ENCODE results near the gene PHOX2B.
"Not testable (repeated sequence)": the region's sequence is repeated elsewhere in the genome, so short reads cannot be mapped to it uniquely, and the experiment has no call there.

The PHOX2B gene

DNA sequence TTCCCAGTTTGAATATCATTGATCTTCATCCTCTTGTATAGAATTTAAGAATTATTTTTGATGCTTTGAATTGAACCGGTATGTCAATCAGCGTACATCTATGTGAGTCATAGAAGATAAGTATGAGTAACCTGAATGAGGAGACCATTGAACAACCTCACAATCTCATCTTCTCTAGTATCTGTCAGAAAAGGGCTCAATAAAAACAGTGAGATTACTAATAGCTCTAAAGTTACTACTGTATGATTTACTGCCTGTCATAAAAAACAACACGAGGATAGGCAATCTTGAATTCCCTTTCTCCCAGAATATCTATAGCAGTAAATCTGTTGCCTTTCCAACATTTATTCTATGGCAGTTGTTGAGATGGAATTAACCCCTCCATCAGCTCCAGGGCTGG is 36.1 kb downstream of the PHOX2B start:
- peak; percentile 49 for DNase-seq (ENCODE audit: low spot score)

DNA sequence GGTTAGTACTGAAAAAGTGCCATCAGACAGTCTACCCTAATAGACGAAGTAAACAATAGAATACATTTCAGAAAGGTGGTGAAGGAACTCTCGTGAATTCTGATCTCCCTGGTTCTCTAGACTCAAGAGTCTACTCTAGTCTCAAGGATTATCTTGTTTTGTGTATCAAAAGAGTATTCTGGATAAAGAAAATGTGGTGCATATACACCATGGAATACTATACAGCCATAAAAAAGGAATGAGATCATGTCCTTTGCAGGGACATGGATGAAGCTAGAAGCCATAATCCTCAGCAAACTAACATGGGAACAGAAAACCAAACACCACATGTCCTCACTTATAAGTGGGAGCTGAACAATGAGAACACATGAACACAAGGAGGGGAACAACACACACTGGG is 36.9 kb downstream of the PHOX2B start:
- DNase-seq (ENCODE audit: low spot score) = not testable (repeated sequence)

DNA sequence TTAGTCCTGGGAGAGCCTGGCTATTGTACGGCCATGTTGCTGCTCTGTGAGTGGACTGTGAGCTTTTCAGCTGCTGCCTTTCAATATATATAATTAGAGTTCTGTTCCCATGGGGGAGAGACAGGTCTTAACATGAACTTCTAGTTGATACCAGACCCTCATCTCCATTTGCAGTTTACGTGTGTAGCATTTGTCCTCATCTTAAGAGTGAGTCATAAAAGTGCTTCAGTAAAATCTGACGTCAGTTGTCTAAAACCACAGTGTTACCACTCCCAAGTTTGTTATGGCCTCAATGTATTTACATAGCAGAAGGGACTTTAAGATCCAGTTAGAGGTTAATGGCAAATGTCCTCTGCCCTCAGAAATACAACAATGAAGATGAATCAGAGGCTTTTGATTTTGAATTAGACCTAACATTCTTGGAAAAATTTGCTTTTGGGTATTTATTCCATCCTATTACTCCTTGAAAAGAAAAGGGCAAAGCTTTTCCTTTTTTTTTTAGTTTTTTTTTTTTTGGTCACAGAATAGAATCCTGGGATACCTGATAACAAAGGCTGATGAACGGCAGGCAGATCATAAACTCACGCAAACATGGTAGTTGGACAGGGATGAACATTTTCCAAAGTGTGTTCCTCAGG is 38.6 kb downstream of the PHOX2B start:
- DNase-seq (ENCODE audit: low spot score) = peak; percentile 84

GRCh38 chr4:41703785-41704184 is 44.7 kb downstream of the PHOX2B start:
- peak; percentile 15 for DNase-seq (ENCODE audit: low spot score)

- no peak for DNase-seq (ENCODE audit: low spot score)
Measured at GRCh38 chr4:41702770-41703169, 45.8 kb downstream of the PHOX2B start.

DNA sequence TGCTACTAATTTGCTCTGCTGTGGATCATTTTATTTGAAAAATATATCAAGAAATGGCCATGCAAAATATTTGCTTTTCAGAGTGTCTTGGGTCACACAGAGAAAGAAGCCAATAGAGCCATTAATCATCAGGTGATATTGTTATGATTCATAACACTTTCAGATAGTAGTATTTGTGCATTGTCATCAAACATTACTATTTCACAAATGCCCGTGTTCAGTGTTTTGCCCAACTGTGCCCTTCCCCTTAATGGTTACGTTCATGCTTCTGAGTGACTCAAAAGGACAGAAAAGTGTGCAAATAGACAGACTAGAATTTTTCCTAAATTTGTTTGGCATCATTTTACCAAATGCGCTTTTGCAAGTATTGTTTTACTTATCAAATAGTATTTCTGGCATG is 46.5 kb downstream of the PHOX2B start:
- no peak for DNase-seq (ENCODE audit: low spot score)

DNA sequence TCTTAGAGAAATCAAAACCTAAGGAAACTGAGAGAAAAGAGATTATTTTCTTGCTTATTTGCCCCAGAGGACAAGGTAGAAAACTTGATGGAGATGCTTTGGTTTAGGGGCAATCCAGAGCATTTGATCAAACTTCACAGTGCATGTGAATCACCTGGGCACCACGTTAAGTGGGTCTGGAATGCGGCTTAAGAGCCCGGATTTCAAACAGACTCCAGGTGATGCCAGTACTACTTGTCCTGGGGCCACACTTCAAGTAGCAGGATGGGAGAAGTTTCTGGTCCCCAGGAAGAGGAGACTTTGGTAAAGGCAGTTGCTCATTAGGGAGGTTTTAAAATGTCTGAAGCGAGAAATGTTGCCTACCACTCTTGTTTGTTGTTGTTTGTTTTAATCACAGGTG is 51.8 kb downstream of the PHOX2B start:
- DNase-seq (ENCODE audit: low spot score) = no peak

DNA sequence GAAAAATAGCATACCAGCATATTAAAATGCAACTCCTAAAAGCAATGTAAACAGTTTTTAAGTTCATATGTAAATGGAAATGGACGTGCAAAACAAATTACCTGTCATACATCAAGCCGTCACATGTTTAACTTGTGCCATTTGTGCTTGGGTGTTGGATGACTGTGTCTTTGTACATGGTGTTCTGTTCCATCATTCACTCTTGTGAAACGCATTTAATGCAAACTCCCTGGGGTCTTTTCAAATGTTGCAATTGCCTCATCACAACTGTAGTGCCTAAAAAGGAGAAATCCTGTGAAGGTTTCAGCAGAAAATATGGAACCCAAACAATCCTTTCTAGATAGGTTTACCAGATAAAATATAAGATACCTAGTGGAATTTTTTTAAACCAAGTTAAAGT is 52.4 kb downstream of the PHOX2B start:
- no peak for DNase-seq (ENCODE audit: low spot score)
